ENCODE measurements around the gene TUT1.

Gene TUT1

GRCh38 chr11:62538470-62539237 lies 52.7 kb downstream of the TUT1 start:
- Histone ChIP-seq H3K27me3 (ENCODE audit: insufficient read depth, low read length, poor library complexity) (peaks cover 17% of the 10 kb centered on the region), H3K9ac (ENCODE audit: low read depth, low read length) (no peak overlapping the region), H3K9me3 (ENCODE audit: insufficient read depth, low read length, severe bottlenecking) (no peaks in the 10 kb centered on the region), H3K27ac (ENCODE audit: low read length) (no peak overlapping the region), H2AFZ (ENCODE audit: low read depth, low read length) (no peak overlapping the region), H3K4me3 (ENCODE audit: low read depth in 1 of 2, low read length in 2 of 2) (no peak overlapping the region), H3K36me3 (ENCODE audit: insufficient read depth, low read length) (no peaks in the 10 kb centered on the region), H3K4me2 (ENCODE audit: insufficient read depth, low read length) (no peak overlapping the region), H3K4me1 (ENCODE audit: insufficient read depth, low read length) (peaks cover 7% of the 10 kb centered on the region), H3K79me2 (ENCODE audit: insufficient read depth, low read length) (no peaks in the 10 kb centered on the region), H4K20me1 (ENCODE audit: insufficient read depth, low read length) (no peaks in the 10 kb centered on the region)
- no peak for DNase-seq
- TF ChIP-seq EZH2 (IDR thresholded peaks at IDR 0.05; ENCODE audit: borderline replicate concordance, low read depth, low read length, severe bottlenecking), result no peak
- TF ChIP-seq, protein P1, sequence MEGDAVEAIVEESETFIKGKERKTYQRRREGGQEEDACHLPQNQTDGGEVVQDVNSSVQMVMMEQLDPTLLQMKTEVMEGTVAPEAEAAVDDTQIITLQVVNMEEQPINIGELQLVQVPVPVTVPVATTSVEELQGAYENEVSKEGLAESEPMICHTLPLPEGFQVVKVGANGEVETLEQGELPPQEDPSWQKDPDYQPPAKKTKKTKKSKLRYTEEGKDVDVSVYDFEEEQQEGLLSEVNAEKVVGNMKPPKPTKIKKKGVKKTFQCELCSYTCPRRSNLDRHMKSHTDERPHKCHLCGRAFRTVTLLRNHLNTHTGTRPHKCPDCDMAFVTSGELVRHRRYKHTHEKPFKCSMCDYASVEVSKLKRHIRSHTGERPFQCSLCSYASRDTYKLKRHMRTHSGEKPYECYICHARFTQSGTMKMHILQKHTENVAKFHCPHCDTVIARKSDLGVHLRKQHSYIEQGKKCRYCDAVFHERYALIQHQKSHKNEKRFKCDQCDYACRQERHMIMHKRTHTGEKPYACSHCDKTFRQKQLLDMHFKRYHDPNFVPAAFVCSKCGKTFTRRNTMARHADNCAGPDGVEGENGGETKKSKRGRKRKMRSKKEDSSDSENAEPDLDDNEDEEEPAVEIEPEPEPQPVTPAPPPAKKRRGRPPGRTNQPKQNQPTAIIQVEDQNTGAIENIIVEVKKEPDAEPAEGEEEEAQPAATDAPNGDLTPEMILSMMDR (IDR thresholded peaks at IDR 0.05; ENCODE audit: borderline replicate concordance, extremely low read depth, low read length, poor library complexity, severe bottlenecking), result no peak
- no peak for ATAC-seq (ENCODE audit: insufficient read depth, low read depth)

DNA sequence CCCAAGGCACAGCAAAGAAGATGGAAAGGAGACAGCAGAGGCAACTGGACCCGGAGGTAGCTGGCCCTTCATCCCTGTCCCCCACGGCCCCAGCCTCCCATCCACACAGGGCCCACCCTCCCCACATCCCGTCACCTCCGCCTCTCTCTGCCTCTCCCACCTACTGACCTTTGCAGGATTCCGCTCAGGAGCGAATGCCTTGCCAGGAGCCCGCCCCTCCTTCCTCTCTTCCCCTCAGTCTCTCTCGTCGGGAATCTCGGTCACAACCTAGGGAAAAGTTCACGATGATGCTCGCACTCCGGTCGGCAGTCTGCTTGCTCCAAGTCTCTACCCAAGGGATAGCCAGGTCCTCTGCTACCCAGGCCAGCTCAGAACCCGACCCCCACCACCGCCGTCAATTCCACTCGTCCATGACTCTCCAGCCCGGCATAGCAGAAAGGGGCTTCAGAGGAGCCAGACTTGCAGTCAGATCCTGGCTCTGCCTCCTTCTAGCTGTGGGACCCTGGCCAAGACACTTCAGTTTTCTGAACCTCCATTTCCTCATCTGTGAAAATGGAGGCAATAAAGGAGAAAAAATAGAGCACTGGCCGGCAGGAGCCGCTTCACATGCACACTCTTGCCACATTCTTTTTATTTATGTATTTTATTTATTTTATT lies 54.9 kb downstream of the TUT1 start:
- no peak for DNase-seq
- no peaks in the 10 kb centered on the region for H4K20me1 ChIP-seq (ENCODE audit: insufficient read depth, low read length)

DNA sequence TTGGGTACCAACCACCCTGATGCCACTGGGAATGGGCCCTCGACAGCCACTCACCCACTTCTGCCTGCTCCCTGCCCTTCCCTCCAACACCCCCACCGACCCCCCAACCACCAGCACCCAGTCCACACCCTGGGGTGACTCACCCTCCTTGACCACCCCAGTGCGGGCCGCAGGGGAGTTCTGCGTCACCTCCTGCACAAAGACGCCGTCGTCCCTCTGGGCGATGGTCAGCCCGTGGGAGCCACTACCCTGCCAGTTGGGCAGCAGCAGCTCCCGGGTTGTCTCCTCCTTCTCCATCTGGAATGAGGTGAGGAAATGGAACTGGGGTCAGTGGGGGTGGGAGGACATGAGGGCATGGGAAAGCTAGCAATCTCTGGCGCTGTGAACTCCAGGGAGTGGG lies 55.5 kb downstream of the TUT1 start:
- Histone ChIP-seq H3K9ac (ENCODE audit: low read depth, low read length) (no peak overlapping the region), H3K27me3 (ENCODE audit: insufficient read depth, low read length, poor library complexity) (peaks cover 5% of the 10 kb centered on the region), H3K27ac (ENCODE audit: low read length) (no peak overlapping the region), H3K36me3 (ENCODE audit: insufficient read depth, low read length) (no peaks in the 10 kb centered on the region), H3K4me2 (ENCODE audit: insufficient read depth, low read length) (no peak overlapping the region), H3K4me3 (ENCODE audit: low read depth in 1 of 2, low read length in 2 of 2) (no peak overlapping the region), H3K4me1 (ENCODE audit: insufficient read depth, low read length) (no peaks in the 10 kb centered on the region), H3K79me2 (ENCODE audit: insufficient read depth, low read length) (no peaks in the 10 kb centered on the region), H4K20me1 (ENCODE audit: insufficient read depth, low read length) (no peaks in the 10 kb centered on the region), H2AFZ (ENCODE audit: low read depth, low read length) (no peak overlapping the region), H3K9me3 (ENCODE audit: insufficient read depth, low read length, severe bottlenecking) (no peaks in the 10 kb centered on the region)
- DNase-seq (no peak), ATAC-seq (ENCODE audit: insufficient read depth, low read depth) (no peak)
- no peak for TF ChIP-seq EZH2 (IDR thresholded peaks at IDR 0.05; ENCODE audit: borderline replicate concordance, low read depth, low read length, severe bottlenecking)
- TF ChIP-seq, protein P1 (IDR thresholded peaks at IDR 0.05; ENCODE audit: borderline replicate concordance, extremely low read depth, low read length, poor library complexity, severe bottlenecking), result no peak

More for the DNA sequence above, 54.9 kb downstream of the TUT1 start:
- Histone ChIP-seq H2AFZ (ENCODE audit: low read depth, low read length) (no peak overlapping the region), H3K9me3 (ENCODE audit: insufficient read depth, low read length, severe bottlenecking) (no peaks in the 10 kb centered on the region), H3K4me3 (ENCODE audit: low read depth in 1 of 2, low read length in 2 of 2) (no peak overlapping the region), H3K4me1 (ENCODE audit: insufficient read depth, low read length) (no peaks in the 10 kb centered on the region), H3K36me3 (ENCODE audit: insufficient read depth, low read length) (no peaks in the 10 kb centered on the region), H3K9ac (ENCODE audit: low read depth, low read length) (no peak overlapping the region), H3K27ac (ENCODE audit: low read length) (no peak overlapping the region), H3K27me3 (ENCODE audit: insufficient read depth, low read length, poor library complexity) (peaks cover 5% of the 10 kb centered on the region), H3K79me2 (ENCODE audit: insufficient read depth, low read length) (no peaks in the 10 kb centered on the region), H3K4me2 (ENCODE audit: insufficient read depth, low read length) (no peak overlapping the region)
- no peak for TF ChIP-seq EZH2 (IDR thresholded peaks at IDR 0.05; ENCODE audit: borderline replicate concordance, low read depth, low read length, severe bottlenecking)
- TF ChIP-seq, protein P1 (IDR thresholded peaks at IDR 0.05; ENCODE audit: borderline replicate concordance, extremely low read depth, low read length, poor library complexity, severe bottlenecking), result no peak
- ATAC-seq (ENCODE audit: insufficient read depth, low read depth), result no peak

Measured in DND-41 (cell line).